Measurements from ENCODE around the gene PIP5KL1. TPM values are rescaled to one million over a fixed set of nuclear protein-coding genes. Genes with fewer than 3 reads are reported as not detected.

Gene PIP5KL1
- total RNA-seq, 3 donors from 2014 or later (not counting 1 experiment from before 2014, with no cell fraction given) = 0.52 to 1.4 (median 0.97) TPM

DNA sequence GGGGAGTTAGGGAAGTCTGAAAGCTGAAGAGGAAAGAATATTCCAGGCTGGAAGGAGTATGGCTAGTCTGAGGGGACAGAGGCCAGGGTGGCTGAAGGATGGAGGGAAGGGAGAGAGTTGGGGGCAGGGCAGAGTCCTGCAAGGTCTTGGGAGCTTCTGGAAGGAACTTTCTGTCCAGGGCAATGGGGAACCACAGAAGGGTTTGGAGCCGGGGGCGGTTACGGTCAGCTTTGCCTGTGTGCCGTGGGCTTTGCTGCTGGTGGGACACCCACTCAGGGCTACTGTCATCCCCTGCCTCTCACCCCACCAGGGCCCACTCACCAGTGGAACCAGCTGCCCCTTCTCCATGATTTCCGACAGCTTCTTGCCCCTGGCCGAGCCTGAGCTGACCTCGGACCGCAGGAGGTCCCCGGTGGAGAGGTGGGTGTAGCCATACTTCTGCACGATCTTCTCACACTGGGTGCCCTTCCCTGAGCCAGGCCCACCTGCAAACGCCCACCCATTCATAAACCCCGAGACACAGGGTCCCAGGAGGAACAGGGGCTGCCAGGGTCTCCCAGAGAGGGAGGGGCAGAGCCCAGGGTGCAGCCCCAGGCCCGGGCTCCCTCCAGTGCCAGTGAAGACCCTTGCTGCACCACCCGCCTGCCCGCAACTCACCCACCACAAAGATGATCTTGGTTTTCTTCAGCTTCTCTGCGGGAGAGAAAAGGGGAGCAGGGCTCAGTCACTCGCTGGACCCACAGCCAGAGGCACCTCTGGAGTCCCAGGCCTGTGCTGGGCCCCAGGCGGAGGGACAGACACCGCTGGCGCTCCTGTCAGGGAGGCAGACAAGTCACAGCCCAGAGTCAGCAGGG is 58.0 kb downstream of the PIP5KL1 start:
- H3K9me3 Mint-ChIP-seq = no peaks in the 10 kb centered on the region
- H3K36me3 ChIP-seq (ENCODE audit: control insufficient read depth, insufficient read depth, low read length) = no peaks in the 10 kb centered on the region
- no peak for DNase-seq
- H3K4me3 Mint-ChIP-seq = no peak overlapping the region
- H3K9me3 ChIP-seq (ENCODE audit: control insufficient read depth, insufficient read depth, low read length) = no peaks in the 10 kb centered on the region
- no peak overlapping the region for H3K27ac ChIP-seq (ENCODE audit: low read length)
- no peaks in the 10 kb centered on the region for H3K27me3 ChIP-seq (ENCODE audit: control insufficient read depth, insufficient read depth, low read length)
- no peak overlapping the region for H3K4me3 ChIP-seq (ENCODE audit: low read length)
- no peaks in the 10 kb centered on the region for H3K27me3 Mint-ChIP-seq (ENCODE audit: low read depth in 2 of 2)
- H3K4me1 Mint-ChIP-seq = no peaks in the 10 kb centered on the region
- intact Hi-C loops (cut with micrococcal nuclease) = no loop called here
- no peak for ATAC-seq
- WGBS (ENCODE audit: insufficient coverage) = 90% methylated on average over 20 of the region's 20 CpGs
- peak overlapping the region in 1 of 2 donors; percentile 65 for H3K27ac Mint-ChIP-seq
- peaks cover 13% of the 10 kb centered on the region for H3K4me1 ChIP-seq (ENCODE audit: control insufficient read depth, insufficient read depth, low read length)
- H3K36me3 Mint-ChIP-seq = no peaks in the 10 kb centered on the region
- no peak for TF ChIP-seq CTCF (IDR thresholded peaks at IDR 0.05)

DNA sequence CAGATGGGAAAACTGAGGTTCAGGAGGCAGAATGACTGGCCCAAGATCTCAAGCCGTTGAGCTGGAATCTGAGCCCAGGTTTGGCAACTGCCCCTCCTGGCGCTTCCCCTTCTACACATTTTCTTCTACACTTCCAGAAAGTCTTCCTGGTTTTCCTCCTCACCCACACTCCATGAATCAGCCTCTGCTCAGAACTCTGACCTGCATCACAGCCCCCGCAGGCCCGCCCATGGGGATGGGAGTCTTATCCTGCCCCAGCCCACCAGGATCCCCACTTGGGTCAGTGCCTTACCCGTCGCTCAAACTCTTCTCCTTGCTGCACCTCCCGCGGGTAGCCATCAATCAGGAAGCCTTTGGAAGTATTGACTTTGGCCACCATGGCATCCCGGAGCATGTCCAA is 59.0 kb downstream of the PIP5KL1 start:
- H3K27me3 ChIP-seq (ENCODE audit: control insufficient read depth, insufficient read depth, low read length) = no peaks in the 10 kb centered on the region
- intact Hi-C loops (cut with micrococcal nuclease) = loop anchor here (2.0 kb wide), 1 partner anchor 137 kb away; the partner anchor contains the start of gene TOR2A
- H3K9me3 Mint-ChIP-seq = no peaks in the 10 kb centered on the region
- ATAC-seq = no peak
- no peak overlapping the region for H3K27ac ChIP-seq (ENCODE audit: low read length)
- H3K36me3 Mint-ChIP-seq = no peaks in the 10 kb centered on the region
- WGBS (ENCODE audit: insufficient coverage) = 96% methylated on average over 9 of the region's 9 CpGs
- H3K27me3 Mint-ChIP-seq (ENCODE audit: low read depth in 2 of 2) = no peaks in the 10 kb centered on the region
- H3K4me1 ChIP-seq (ENCODE audit: control insufficient read depth, insufficient read depth, low read length) = peaks cover 10% of the 10 kb centered on the region
- no peak for DNase-seq
- no peaks in the 10 kb centered on the region for H3K4me1 Mint-ChIP-seq
- H3K36me3 ChIP-seq (ENCODE audit: control insufficient read depth, insufficient read depth, low read length) = no peaks in the 10 kb centered on the region
- H3K9me3 ChIP-seq (ENCODE audit: control insufficient read depth, insufficient read depth, low read length) = no peaks in the 10 kb centered on the region
- no peak overlapping the region for H3K4me3 ChIP-seq (ENCODE audit: low read length)
- peak overlapping the region; percentile 24 to 65 for H3K27ac Mint-ChIP-seq
- H3K4me3 Mint-ChIP-seq = no peak overlapping the region
- TF ChIP-seq CTCF (IDR thresholded peaks at IDR 0.05) = no peak

- ATAC-seq = no peak
- no peaks in the 10 kb centered on the region for H3K27me3 ChIP-seq (ENCODE audit: control insufficient read depth, insufficient read depth, low read length)
- Mint-ChIP-seq H3K27ac (peak overlapping the region in 1 of 2 donors; percentile 65), H3K36me3 (no peaks in the 10 kb centered on the region), H3K4me3 (no peak overlapping the region), H3K4me1 (peaks cover 0 to 1% of the 10 kb centered on the region in 2 donors), H3K27me3 (ENCODE audit: low read depth in 2 of 2) (no peaks in the 10 kb centered on the region), H3K9me3 (no peaks in the 10 kb centered on the region)
- no peak overlapping the region for H3K4me3 ChIP-seq (ENCODE audit: low read length)
- peaks cover 12% of the 10 kb centered on the region for H3K4me1 ChIP-seq (ENCODE audit: control insufficient read depth, insufficient read depth, low read length)
- no peaks in the 10 kb centered on the region for H3K36me3 ChIP-seq (ENCODE audit: control insufficient read depth, insufficient read depth, low read length)
- TF ChIP-seq CTCF (IDR thresholded peaks at IDR 0.05) = no peak
- H3K27ac ChIP-seq (ENCODE audit: low read length) = no peak overlapping the region
- intact Hi-C loops (cut with micrococcal nuclease) = loop anchor here (2.0 kb wide), 1 partner anchor 136 kb away; the partner anchor contains the start of gene TOR2A
- no peaks in the 10 kb centered on the region for H3K9me3 ChIP-seq (ENCODE audit: control insufficient read depth, insufficient read depth, low read length)
- DNase-seq = no peak
- 96% methylated on average over 12 of the region's 12 CpGs for WGBS (ENCODE audit: insufficient coverage)
Observed at GRCh38 chr9:127870887-127871286, 59.7 kb downstream of the PIP5KL1 start.

Other genes with a start within 250 kb of the PIP5KL1 start
- not detected for gene CFAP157, start 223.8 kb downstream of the PIP5KL1 start, total RNA-seq
- gene PTRH1, start 215.1 kb downstream of the PIP5KL1 start, total RNA-seq = 10 to 100 TPM in 2 of 3 donors, 1 to 10 TPM in 1; 6.9 to 11.5 (median 11.0) TPM
- gene TTC16, start 214.7 kb downstream of the PIP5KL1 start, total RNA-seq = 10 to 100 TPM; 15.5 to 23.0 (median 21.5) TPM
- 10 to 100 TPM; 20.9 to 27.8 (median 23.7) TPM for gene TOR2A, start 195.5 kb downstream of the PIP5KL1 start, total RNA-seq
- 10 to 100 TPM; 42.8 to 86.8 (median 56.6) TPM for gene SH2D3C, start 152.1 kb downstream of the PIP5KL1 start, total RNA-seq
- gene CDK9, start 144.7 kb downstream of the PIP5KL1 start, total RNA-seq = 100 to 1,000 TPM; 181 to 207 (median 188) TPM
- gene FPGS, start 127.9 kb downstream of the PIP5KL1 start, total RNA-seq = 100 to 1,000 TPM in 2 of 3 donors, 10 to 100 TPM in 1; 99.1 to 108 (median 107) TPM
- 10 to 100 TPM in 2 of 3 donors, 1 to 10 TPM in 1; 8.5 to 13.6 (median 12.3) TPM for gene ENG, start 76.1 kb downstream of the PIP5KL1 start, total RNA-seq
- gene AK1, start 53.1 kb downstream of the PIP5KL1 start, total RNA-seq = 10 to 100 TPM; 47.3 to 76.3 (median 54.2) TPM
- gene ST6GALNAC6, start 31.2 kb downstream of the PIP5KL1 start, total RNA-seq = 100 to 1,000 TPM; 120 to 148 (median 127) TPM
- gene ST6GALNAC4, start 13.7 kb downstream of the PIP5KL1 start, total RNA-seq = 10 to 100 TPM; 18.8 to 33.0 (median 20.4) TPM
- gene DPM2, start 7.1 kb upstream of the PIP5KL1 start, total RNA-seq = 10 to 100 TPM; 22.9 to 31.4 (median 24.1) TPM
- gene EEIG1, start 50.2 kb upstream of the PIP5KL1 start, total RNA-seq = 10 to 100 TPM; 10.3 to 36.0 (median 28.2) TPM
- gene NAIF1, start 136.5 kb upstream of the PIP5KL1 start, total RNA-seq = 10 to 100 TPM; 11.9 to 12.6 (median 12.1) TPM
- 10 to 100 TPM; 16.8 to 19.1 (median 18.9) TPM for gene SLC25A25, start 137.5 kb upstream of the PIP5KL1 start, total RNA-seq
- gene PTGES2, start 197.0 kb upstream of the PIP5KL1 start, total RNA-seq = 10 to 100 TPM; 43.4 to 57.0 (median 53.3) TPM
- under 1 TPM in 2 of 3 donors, not detected in 1; 0.82 to 0.99 TPM for gene LCN2, start 218.7 kb upstream of the PIP5KL1 start, total RNA-seq
- gene BBLN, start 229.5 kb upstream of the PIP5KL1 start, total RNA-seq = 10 to 100 TPM; 61.8 to 74.0 (median 69.3) TPM